NOMO-1 treated with dmso at 0.1 percent for 144 hours (cell line): ENCODE results near the gene SHOC2.
"Not testable (repeated sequence)": the region's sequence is repeated elsewhere in the genome, so short reads cannot be mapped to it uniquely, and the experiment has no call there.

Experiments
- DNase-seq: peaks from one replicate; lab custom pipeline; 2025; ENCODE audit not compliant: unreplicated experiment; lab: John Stamatoyannopoulos, UW

SHOC2 gene

DNA sequence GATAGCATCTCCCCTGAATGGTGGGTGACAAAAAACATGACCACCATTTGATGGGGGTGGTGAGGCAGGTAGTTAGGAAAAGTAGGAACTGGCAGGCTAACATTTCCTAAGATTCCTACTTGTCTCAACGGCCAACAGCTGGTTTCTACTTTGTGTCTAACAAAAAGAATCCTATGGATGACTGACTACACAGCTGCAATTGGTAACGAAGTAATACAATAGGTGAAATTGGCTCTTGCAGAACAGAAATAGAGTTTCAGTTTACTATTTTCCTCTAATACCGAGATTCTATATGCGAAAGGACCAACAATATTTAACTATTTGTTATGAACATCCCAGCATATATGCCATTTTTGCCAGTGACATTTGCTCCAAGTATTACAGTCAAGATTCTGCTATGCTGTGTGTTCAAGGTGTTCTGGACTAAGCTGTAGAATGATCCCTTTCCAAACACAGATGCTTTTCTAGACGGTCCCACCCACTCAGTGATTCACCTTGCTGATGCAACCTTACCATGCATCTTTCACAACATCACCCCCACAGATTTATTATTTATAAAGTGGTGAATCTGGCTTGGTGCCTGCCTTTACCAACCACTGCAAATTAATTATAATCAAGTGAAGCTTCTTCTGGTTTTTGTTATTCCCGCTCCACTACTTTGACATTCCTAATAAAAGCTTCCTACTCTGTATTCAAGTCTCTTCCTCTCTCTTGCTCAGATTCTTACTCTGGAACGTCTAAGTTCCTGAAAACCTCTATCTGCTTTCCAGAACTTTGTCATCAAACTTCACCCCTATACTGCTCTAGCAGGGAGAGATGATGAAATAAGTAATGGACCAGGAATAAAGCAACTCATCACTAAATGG lies 17.2 kb upstream of the SHOC2 start:
- no peak for DNase-seq

DNA sequence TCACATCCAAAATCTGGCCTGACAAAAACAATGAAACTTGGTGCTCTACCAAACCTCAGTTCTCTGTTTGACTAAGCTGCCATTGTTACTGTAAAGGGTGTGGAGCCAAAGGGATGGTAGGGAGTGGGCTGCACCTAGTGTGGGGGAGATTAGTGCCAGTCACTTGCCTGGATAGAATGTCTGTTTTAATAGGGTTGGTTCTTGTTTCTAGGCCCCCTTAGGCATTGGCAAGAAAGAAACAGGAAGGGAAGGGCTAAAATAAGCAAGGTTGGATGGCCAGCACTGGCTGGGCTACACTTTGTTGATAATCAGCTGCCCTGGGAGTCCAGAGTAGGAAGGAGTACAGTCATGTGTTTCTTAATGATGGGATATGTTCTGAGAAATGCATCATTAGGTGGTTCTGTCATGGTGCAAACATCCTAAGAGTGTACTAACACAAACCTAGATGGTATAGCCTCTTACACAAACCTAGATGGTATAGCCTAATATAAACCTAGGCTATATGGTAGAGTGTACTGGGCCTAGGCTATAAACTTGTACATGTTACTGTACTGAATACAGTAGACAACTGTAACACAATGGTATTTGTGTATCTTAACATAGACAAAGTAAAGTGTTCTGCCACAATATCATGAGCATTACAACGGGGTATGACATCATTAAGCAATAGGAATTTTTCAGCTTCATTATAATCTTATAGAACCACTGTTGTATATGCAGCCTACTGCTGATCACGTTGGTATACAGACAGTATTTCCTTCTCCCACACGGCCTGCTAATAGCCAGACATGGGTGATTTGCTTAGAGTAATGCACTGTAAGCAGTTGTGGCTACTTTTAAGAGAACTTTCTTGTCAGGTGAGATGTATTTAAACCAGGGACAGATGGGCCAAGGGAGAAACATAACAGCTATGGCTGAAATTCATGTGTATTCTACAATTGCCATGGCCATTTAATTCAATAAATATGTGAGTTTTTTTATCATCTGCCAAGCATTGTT lies 15.8 kb upstream of the SHOC2 start:
- DNase-seq, result no peak

DNA sequence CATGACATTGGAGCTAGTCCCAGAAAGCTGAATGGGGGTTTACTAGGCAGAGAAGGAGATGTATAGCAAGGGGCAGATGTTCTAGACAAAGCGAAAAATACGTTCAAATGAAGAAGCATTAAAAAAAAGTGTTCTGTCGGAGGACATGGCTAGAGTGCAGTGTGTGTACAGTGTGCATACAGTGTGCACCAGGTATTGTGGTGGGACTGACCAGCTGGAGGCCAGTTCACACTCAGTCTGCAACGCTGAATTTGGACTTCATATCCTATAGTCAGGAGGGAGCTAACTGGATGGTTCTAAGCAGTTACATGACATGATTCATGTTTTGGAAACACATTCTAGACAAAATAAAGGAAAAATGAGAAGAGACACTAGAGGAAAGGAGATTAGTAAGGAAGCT lies 9.3 kb upstream of the SHOC2 start:
- no peak for DNase-seq

DNA sequence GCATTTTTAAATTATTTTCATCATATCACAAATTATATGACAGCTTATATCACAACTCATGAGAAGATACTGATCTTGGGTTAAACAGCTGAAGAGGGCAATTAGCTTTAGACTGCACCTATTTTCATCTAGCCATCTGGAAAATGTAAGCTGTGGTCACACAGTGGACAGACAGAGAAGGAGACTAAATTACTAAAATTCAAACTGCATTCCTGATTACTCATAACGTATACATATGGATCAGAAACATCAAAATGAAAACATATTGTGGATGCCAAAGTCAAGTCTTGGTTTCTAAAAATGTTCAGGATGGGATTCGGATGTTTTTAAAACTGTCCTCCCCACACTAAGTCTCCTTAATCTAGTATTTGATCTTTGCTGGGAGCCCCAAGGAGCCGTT lies 7.0 kb upstream of the SHOC2 start:
- DNase-seq, result no peak

DNA sequence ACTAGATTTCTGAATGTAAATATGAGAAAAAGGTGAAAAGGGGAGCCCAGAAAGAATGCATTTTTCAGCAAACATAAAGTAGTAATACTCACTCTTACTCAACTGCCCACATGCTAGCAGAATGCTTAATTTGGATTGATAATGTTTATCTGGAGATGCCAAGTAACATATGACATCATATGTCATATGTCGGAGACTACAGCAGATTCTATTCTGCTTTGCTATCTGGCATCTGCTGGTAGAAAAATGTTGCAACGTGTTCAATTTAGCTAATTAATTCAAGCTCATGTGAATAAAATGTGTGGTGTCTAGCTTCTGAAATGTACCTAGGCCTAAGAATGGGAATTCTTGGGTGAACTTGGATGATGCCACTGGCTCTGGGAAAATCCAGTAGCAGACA lies 5.0 kb upstream of the SHOC2 start:
- DNase-seq, result no peak

DNA sequence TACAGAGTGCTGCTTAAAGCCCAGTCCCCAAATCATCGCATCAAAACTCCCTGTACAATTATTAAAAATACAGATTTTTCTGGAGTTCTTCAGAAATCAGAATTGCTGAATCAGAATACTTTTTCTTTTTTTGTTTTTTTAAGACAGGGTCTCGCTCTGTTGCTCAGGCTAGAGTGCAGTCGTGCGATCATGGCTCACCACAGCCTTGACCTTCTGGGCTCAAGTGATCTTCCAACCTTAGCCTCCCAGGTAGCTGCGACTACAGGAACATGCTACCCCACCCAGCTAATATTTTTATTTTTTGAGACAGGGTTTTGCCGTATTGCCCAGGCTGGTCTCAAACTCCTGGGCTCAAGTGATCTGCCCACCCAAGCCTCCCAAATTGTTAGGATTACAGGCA lies 4.4 kb upstream of the SHOC2 start:
- DNase-seq, result no peak

DNA sequence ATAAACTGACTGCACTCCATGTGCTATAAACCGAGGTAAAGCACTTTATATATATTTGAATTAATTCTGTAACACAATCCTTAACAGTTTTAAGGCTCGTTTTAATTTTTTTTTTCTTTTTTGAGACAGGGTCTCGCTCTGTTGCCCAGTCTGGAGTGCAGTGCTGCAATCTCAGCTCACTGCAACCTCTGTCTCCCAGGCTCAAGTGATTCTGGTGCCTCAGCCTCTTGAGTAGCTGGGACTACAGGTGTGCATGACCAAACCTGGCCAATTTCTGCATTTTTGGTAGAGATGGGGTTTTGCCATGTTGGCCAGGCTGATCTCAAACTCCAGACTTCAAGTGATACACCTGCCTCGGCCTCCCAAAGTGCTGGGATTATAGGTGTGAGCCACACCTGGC lies 3.8 kb upstream of the SHOC2 start:
- not testable (repeated sequence) for DNase-seq

DNA sequence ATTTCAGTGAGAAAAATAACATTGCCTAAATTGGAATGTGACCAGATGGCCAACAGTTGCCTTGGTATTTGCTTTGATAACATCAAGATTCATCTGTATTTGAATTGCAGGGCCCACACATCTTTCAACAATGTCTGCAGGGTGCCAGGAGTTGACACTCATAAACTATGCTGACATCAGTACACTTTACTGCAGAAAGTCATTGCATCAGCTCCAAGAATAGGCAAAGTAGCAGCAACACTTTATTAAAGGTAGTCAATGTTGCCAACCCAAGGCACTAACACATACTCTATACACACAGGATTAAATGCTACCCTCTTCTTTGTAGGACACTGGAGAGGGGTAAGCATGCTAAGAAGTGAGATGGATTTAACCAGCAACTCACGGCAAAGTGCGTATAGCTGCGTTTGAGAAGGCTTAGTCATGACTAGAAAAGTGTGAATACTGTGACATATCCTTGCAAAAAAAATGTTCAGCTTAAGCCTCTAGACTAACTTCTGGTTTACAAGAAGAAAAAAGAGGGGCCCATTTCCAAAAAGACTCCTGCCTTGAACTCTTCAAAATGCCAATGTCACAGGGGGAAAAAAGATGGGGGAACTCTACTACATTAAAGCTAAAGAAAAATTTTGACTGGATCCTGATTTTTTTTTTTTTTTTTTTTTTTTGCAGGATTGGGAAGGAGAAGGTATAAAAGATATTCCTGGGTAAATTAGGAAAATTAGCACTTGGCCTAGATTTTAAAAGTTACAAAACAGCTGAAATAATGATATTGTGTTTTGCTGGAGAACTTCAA lies 2.7 kb upstream of the SHOC2 start:
- no peak for DNase-seq

DNA sequence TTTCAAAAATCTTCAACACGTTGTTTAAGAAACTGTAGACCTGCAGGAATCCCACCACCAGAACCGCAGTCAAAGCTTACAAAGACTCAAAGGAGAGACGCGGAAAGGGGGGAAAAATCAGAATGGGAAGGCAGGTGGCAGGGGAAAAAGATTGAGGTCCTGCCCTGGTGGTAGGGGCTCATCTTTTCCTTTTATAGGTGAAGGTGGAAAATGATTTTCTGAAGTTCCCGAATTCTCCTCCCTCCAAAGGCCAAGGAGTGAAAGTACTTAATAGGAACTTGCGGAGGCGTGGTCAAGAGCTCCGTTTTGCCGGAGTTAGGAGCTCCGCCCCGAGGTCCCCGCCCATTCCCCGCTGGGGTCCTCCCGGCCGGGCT lies 1.1 kb upstream of the SHOC2 start:
- peak; percentile 91 for DNase-seq

DNA sequence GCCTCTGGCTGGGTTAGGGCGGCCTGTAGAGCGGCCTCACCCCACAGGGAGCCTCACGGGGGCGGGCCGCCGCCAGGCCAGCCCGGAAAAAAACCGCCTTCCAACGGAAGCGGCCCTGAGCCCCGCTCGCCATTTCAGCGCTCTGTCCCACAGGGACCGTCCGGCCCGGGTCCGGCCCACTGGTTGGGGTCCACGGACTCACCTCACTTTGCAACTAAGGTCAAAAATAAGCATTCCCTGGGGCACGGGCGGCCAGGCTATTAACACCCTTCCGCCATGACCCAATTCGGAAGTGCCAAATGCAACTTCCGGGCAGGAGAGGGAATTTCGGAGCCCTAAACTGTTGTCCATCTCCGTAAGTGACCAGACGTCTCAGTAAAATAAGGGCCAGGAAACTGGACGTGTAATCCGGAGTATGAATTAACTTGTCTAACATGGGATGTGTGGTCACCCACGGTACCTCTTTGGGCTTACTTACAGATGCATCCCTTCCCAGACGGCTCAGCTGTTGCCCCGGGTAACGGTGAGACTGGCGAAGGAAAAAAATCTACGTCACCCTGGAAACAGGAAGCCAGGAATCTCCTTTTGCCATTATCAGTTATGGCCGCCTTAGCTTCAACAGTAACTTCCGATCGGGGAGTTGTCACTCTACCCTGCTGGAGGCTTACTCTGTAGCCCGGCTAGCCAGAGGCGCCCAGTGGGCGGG lies 608 bp upstream of the SHOC2 start, which contains the start of gene BBIP1:
TSS of gene BBIP1 (minus strand) at position 538 of the 706 bp plus-strand sequence. CDS start 1,023 bp downstream, outside the sequence.
- DNase-seq, result peak; percentile 100

DNA sequence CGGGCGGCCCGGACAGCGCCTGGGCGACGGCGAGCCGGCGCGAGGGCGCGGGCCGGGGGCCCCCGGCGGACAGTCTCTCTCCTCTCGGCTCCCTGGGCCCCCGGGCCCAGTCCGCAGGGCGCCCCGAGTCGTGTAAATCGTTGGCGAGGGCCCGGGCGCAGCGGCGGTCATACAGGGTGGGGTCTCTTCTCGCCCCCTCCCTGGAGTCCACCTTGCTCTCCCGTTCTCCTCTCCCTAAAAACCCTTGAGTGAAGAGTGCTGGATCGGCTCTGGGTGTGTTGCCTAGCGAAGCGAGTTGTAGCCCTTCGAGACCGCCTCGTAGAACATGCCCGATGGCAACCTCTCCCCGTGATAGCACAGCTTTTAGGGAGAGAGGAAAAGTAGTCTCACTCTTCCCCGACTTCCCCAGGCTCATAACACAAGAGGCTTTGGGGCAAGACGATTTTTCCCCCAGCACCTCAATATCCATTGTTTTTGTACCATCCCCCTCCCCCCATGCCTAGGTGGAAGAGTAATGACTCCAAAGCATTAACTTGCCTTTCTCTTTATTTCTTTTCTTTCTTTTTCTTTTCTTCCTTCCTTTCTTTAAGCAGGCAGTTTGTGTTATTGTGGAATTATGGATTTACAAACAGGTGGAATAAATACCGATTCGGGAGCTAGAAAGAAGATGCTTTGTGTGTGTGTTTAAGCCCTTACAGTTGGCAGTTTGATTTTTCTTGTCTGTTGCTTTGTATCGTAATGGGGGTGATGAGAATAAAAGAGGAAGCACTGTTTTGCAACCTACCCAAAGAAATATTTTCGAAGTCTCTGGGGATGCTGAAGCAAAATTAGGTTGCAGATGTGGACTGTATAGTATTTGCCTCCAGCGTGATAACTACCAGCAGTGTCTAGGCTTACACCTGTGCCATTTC lies 822 bp downstream of the SHOC2 start:
- peak; percentile 62 for DNase-seq

DNA sequence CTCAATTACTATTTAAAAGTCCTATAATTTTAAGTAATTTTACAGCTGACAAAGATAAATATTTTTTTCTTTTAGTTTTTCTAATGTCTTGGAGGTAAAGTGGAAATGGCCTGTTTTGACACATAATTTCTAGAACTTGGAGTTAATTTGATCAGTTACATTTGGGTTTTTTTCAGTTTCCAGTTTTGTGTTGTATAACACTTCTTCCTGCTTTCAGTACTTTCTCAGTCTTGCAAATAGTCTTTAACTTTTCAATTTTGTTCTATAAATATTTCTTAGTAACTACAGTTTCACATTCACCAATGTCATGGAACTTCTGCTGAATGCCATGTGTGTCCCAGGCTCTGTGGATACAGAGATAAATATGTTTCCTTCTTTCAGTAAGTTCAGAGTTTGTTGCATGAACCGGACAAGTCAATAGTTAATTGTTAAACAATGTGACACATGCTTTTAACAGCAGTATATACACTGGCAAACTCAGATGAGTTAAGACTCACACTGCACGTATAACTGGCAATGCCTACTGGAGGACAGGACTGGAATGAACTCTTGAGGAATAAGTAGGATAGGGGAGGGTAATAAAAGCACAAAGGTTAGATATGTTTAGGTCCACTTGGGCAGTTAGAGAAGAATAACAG lies 4.6 kb downstream of the SHOC2 start:
- no peak for DNase-seq

DNA sequence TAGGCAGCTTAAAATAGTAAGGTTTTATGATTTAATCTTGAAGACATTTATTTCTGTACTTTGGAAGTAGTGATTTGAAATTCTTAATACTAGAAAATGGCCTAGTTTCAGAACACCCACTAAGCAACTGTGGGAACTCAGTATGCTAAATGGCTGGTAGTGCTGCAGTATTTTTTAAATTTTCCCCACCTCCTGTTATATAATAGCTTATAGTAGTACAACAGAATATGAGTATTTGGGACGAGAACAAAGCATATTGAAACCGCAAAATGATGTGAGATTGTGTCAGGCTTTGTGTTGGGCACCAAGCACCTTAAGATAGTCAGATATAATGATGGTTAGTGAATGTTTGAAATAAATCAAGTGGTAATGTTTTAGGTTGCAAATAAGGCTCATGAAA lies 8.1 kb downstream of the SHOC2 start:
- no peak for DNase-seq

DNA sequence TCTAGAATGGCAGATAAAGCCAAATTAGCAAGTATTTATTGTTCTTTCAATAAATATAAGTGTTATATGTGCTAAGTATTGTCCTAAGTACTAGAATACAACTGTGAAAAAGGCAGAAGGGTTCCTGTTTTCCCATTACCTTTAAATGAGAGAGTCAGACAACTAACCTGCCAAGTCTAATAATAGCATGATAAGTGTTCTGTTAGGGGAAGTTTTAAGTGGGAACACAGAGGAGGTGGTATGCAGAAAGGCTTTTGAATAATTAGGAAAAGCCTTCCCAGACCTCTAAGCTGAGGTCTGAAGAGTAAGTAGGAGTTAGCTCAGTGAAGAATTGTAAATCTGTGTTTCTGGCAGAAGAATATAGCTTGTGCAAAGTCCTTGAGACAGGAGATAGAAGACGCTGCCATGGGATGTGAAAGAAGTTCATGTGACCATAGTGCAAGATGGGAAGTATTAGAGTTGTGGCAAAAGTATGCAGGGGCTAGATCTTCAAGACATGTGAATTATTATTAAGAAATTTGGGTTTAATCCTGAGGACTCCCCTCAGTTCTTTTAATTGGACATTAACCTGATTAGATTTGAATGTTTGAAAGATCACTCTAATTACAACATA lies 12.5 kb downstream of the SHOC2 start:
- DNase-seq, result no peak

DNA sequence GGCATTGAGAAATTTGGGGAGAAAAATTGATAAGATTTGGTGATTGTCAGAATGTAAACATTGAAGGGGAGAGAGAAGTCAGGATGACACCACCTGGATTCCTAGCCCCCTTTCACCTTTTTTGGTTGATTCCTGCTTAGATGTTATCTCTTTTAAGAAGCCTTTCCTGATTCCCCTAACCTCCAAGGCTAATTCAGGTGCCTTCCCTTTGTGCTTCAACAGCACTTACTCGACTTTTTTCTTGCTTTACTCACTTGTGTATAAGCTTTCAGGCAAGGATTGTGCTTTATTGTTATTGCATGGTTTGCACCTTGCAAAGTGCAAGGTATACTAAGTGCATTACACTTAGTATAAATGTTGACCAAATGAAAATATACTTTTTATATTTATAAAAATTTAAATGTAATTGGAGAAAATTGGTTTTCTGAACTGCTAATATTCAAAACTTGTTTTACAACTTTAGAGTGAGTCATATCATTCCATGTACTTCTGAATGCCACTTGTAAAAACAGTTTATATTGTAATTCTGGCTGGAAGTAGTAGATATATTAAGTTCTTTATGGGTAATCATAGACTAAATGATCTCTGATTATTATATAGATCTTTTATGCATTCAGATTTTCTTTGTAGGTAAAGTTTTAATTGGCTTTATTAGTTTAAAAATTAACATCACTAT lies 13.2 kb downstream of the SHOC2 start:
- no peak for DNase-seq

DNA sequence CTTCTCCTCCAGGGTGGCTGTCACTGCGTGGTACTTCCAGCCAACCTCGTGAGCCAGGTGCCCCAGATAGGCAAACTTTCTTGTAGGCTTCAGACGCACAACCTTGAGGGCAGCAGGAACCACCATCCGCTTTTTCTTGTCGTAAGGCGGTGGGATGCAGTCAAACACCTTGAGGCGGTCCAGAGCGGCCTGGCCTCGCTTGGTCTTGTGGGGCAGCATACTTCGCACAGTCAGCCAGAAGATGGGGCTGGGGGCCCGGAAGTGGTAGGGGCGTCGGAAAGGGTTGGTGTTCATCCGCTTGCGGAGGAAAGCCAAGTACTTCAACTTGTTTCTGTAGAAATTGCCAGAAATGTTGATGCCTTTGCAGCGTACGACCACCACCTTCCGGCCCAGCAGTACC lies 17.4 kb downstream of the SHOC2 start:
- no peak for DNase-seq

DNA sequence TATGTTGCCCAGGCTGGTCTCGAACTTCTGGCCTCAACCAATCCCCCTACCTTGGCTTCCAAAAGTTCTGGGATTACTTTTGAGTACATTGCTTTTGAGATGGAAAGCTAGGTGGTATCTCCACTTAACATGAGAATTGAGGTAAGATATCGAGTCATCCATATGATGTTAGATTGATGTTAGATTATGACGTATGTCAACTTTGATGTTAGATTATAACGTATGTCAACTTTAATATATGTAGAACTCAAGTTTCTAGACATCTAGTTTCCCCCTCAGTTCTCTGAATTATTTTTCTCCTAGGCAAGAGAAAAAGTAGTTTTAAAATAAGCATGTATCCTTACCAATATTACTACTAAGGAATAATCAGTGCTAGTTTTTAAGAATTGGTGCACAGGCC lies 20.0 kb downstream of the SHOC2 start:
- DNase-seq, result no peak
